Natural killer cell (primary cell): ENCODE results near the gene EFCAB6. TPM values are rescaled to one million over a fixed set of nuclear protein-coding genes. Genes with fewer than 3 reads are reported as not detected.

Experiments
- ATAC-seq, 3 donors: fragments of 150-1000 bp in 2 of 3; fragments of 200-7000 bp in 1 of 3; cut with Tn5 transposase; 1 replicate in 1 of 3; 2 replicates in 2 of 3; pipeline ENCODE4 v1.10.0; 2021; ENCODE audit warnings: mild to moderate bottlenecking in 2 of 3, moderate library complexity in 2 of 3
- DNase-seq, 2 donors: peaks; one replicate each; pipeline versions ENCODE4 v3.0.0 to v3.0.0-alpha.2; 2013 to 2021; ENCODE audit warnings: mixed read lengths in 1 of 2
- H3K27ac ChIP-seq: one replicate; pipeline ENCODE4 v1.5.1; 2013; ENCODE audit warnings: mild to moderate bottlenecking, low read length
- H3K27me3 ChIP-seq: one replicate; pipeline ENCODE4 v1.6.1; 2013; ENCODE audit warnings: low read length; ENCODE audit not compliant: control insufficient read depth, insufficient read depth
- H3K36me3 ChIP-seq: one replicate; pipeline ENCODE4 v1.6.1; 2013; ENCODE audit warnings: low read length; ENCODE audit not compliant: control insufficient read depth, insufficient read depth
- H3K4me1 ChIP-seq: one replicate; pipeline ENCODE4 v1.6.1; 2013; ENCODE audit warnings: low read length; ENCODE audit not compliant: control insufficient read depth, insufficient read depth
- H3K4me3 ChIP-seq: one replicate; pipeline ENCODE4 v1.5.1; 2013; ENCODE audit warnings: low read length
- H3K9me3 ChIP-seq: one replicate; pipeline ENCODE4 v1.6.1; 2013; ENCODE audit warnings: low read length; ENCODE audit not compliant: control insufficient read depth, insufficient read depth
- H3K27ac Mint-ChIP-seq, 2 donors: one replicate each; pipeline ENCODE4 v1.8.0; 2022; ENCODE audit warnings: mild to moderate bottlenecking in 2 of 2, mixed read lengths in 2 of 2, moderate library complexity in 1 of 2
- H3K27me3 Mint-ChIP-seq, 2 donors: one replicate each; pipeline ENCODE4 v1.8.0; 2022; ENCODE audit warnings: low read depth in 2 of 2, mixed read lengths in 2 of 2
- H3K36me3 Mint-ChIP-seq: one replicate; pipeline ENCODE4 v1.8.0; 2022; ENCODE audit warnings: mixed read lengths
- H3K4me1 Mint-ChIP-seq, 2 donors: one replicate each; pipeline ENCODE4 v1.8.0; 2022; ENCODE audit warnings: mixed read lengths in 2 of 2
- H3K4me3 Mint-ChIP-seq: one replicate; pipeline ENCODE4 v1.8.0; 2022; ENCODE audit warnings: mild to moderate bottlenecking, moderate library complexity, mixed read lengths
- H3K9me3 Mint-ChIP-seq, 2 donors: one replicate each; pipeline ENCODE4 v1.8.0; 2022; ENCODE audit warnings: mixed read lengths in 2 of 2
- WGBS: methylation state at CpG from one replicate; pipeline ENCODE4 v1.1.7; 2013; ENCODE audit warnings: missing lambda C conversion rate; ENCODE audit not compliant: insufficient coverage; 5-methylcytosine and 5-hydroxymethylcytosine counted together
- intact Hi-C: fragments of 100-400 bp; cut with micrococcal nuclease; formaldehyde crosslinking; loops from one replicate; pipeline ENCODE4 v1.14.2; 2022
- total RNA-seq, 4 donors: library from RNA; stranded (reverse); fragments of 120-200 nt in 1 of 4; gene quantifications; one replicate each; pipeline versions ENCODE4 v1.2.3 to v1.2.4, GENCODE V29; 2013 to 2022
- TF ChIP-seq, protein P1 (sequence below): fragments of 200-600 bp; IDR thresholded peaks from one replicate; pipeline ENCODE4 v1.8.0; 2022; ENCODE audit warnings: antibody characterized with exemption

The EFCAB6 gene
- total RNA-seq, 3 donors from 2014 or later (not counting 1 experiment from before 2014, with no cell fraction given), result 0.23 to 0.35 (median 0.26) TPM

DNA sequence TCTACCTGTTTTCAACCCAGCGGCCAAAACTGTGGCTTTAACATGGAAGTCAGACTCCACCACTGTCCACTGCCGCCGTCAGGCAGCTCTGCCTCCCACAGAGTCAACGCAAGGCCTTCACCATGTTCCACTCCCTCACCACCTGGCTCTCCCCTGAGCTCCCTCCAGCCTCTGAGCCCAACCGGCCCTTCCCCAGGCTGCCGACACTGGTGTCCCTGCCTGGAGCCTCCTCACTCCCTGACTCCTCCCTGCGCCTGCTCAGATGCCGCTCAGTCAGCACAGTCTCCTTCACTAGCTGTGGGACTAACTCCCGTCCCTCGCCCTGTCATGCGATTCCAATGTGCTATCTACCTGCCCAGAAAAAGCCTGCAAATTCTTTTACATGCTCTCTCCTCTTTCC is 33.9 kb upstream of the EFCAB6 start:
- Histone ChIP-seq H3K27me3 (no peaks in the 10 kb centered on the region), H3K27ac (no peak overlapping the region), H3K4me1 (no peaks in the 10 kb centered on the region), H3K4me3 (no peak overlapping the region), H3K9me3 (no peaks in the 10 kb centered on the region), H3K36me3 (no peaks in the 10 kb centered on the region)
- H3K27me3 Mint-ChIP-seq, result peaks cover 0 to 5% of the 10 kb centered on the region in 2 donors
- 90% methylated on average over 11 of the region's 11 CpGs for WGBS
- DNase-seq (no peak), ATAC-seq (no peak)
- no peaks in the 10 kb centered on the region for H3K9me3 Mint-ChIP-seq
- H3K27ac Mint-ChIP-seq, result no peak overlapping the region
- TF ChIP-seq, protein P1, sequence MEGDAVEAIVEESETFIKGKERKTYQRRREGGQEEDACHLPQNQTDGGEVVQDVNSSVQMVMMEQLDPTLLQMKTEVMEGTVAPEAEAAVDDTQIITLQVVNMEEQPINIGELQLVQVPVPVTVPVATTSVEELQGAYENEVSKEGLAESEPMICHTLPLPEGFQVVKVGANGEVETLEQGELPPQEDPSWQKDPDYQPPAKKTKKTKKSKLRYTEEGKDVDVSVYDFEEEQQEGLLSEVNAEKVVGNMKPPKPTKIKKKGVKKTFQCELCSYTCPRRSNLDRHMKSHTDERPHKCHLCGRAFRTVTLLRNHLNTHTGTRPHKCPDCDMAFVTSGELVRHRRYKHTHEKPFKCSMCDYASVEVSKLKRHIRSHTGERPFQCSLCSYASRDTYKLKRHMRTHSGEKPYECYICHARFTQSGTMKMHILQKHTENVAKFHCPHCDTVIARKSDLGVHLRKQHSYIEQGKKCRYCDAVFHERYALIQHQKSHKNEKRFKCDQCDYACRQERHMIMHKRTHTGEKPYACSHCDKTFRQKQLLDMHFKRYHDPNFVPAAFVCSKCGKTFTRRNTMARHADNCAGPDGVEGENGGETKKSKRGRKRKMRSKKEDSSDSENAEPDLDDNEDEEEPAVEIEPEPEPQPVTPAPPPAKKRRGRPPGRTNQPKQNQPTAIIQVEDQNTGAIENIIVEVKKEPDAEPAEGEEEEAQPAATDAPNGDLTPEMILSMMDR, result no peak
- intact Hi-C loops, result no loop called here
- H3K4me1 Mint-ChIP-seq, result no peaks in the 10 kb centered on the region
- no peaks in the 10 kb centered on the region for H3K36me3 Mint-ChIP-seq
- H3K4me3 Mint-ChIP-seq, result no peak overlapping the region

DNA sequence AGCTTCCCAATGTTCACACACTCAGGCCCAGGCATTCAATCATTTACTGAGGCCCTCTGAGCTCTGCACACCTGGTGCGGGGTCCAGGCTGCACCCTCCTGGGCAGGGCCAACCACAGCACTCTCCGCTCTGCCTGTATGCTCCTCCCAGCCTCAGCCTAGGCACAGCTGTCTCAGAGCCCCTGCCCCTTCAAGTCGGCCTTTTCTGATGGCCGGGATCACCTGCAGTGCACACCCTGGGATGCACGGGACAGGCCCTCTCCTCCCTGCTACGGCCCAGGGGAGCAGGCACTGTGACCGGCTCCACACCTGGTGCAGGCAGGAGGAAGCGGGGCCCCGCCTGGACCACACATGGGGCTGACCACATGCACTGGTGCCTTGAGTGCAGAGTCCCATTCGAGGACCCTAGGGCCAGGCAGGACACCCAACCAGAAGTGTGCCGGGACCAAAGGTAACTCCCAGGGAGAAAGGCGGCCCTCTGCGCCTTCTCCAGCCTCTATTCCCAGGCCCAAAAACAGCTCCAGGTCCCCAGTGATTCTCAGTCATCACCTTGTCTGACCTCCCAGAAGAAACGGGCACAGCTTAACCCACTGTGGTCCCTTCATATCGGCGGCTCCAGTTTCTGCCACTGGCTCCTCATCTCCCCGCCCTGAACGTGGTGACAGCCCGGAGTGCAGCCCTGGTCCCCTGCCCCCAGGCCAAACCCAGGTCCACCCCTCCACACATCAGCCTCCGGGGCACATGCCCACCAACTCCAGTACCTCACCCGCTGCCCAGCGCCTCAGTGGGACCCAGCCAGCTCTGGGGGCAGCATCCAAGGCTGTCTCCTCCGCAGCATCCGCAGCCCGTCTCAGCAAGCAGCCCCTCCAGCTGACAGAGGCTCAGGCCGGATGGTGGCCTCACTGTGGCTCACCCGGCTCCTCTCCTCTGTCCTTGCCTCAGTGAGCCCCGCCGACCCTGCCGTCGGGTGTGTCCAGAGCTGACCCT is 32.7 kb upstream of the EFCAB6 start:
- H3K9me3 Mint-ChIP-seq, result no peaks in the 10 kb centered on the region
- no peak overlapping the region for H3K4me3 ChIP-seq
- no peak overlapping the region for H3K4me3 Mint-ChIP-seq
- TF ChIP-seq, protein P1, result no peak
- ATAC-seq (no peak), DNase-seq (no peak)
- intact Hi-C loops, result no loop called here
- H3K27ac Mint-ChIP-seq, result no peak overlapping the region
- H3K27ac ChIP-seq, result no peak overlapping the region
- H3K27me3 ChIP-seq, result no peaks in the 10 kb centered on the region
- H3K4me1 Mint-ChIP-seq, result no peaks in the 10 kb centered on the region
- H3K4me1 ChIP-seq, result no peaks in the 10 kb centered on the region
- 86% methylated on average over 31 of the region's 31 CpGs for WGBS
- no peaks in the 10 kb centered on the region for H3K9me3 ChIP-seq
- H3K36me3 Mint-ChIP-seq, result no peaks in the 10 kb centered on the region
- no peaks in the 10 kb centered on the region for H3K27me3 Mint-ChIP-seq
- H3K36me3 ChIP-seq, result no peaks in the 10 kb centered on the region

- H3K27ac Mint-ChIP-seq, result no peak overlapping the region
- H3K9me3 Mint-ChIP-seq, result no peaks in the 10 kb centered on the region
- Histone ChIP-seq H3K36me3 (no peaks in the 10 kb centered on the region), H3K4me1 (no peaks in the 10 kb centered on the region), H3K9me3 (no peaks in the 10 kb centered on the region), H3K27ac (no peak overlapping the region), H3K27me3 (no peaks in the 10 kb centered on the region), H3K4me3 (no peak overlapping the region)
- no peak for DNase-seq
- 89% methylated on average over 21 of the region's 21 CpGs for WGBS
- no peaks in the 10 kb centered on the region for H3K27me3 Mint-ChIP-seq
- TF ChIP-seq, protein P1, result no peak
- no peak overlapping the region for H3K4me3 Mint-ChIP-seq
- ATAC-seq, result no peak
- H3K4me1 Mint-ChIP-seq, result no peaks in the 10 kb centered on the region
- intact Hi-C loops, result no loop called here
- no peaks in the 10 kb centered on the region for H3K36me3 Mint-ChIP-seq
Observed at GRCh38 chr22:43843783-43844530, 31.9 kb upstream of the EFCAB6 start.
